Neural cell (in vitro differentiated cells): Measurements from ENCODE around the gene FAM98C. TPM values are rescaled to one million over a fixed set of nuclear protein-coding genes. Genes with fewer than 3 reads are reported as not detected.

Source experiments
- H2AFZ ChIP-seq: fragments of 200-600, 300-800 bp; sonication (generic), shearing (Covaris generic); 2 replicates; pipeline ENCODE4 v1.6.0; 2014; ENCODE audit warnings: low read depth, mild to moderate bottlenecking, antibody characterized with exemption, low read length, moderate library complexity
- H3F3A ChIP-seq: fragments of 200-600 bp; shearing (Covaris generic); 2 replicates; pipeline ENCODE4 v1.6.1; 2016; ENCODE audit warnings: mild to moderate bottlenecking, moderate library complexity, mixed read lengths, antibody characterized with exemption, low read length; ENCODE audit not compliant: insufficient read depth, poor library complexity, severe bottlenecking
- H3K27ac ChIP-seq: fragments of 200-600, 300-800 bp; sonication (generic), shearing (Covaris generic); 2 replicates; pipeline ENCODE4 v1.5.1; 2014; ENCODE audit warnings: mild to moderate bottlenecking, low read length, moderate library complexity
- H3K27me3 ChIP-seq: fragments of 300-800, 200-600 bp; sonication (generic), shearing (Covaris generic); 2 replicates; pipeline ENCODE4 v1.6.0; 2014; ENCODE audit warnings: mild to moderate bottlenecking, low read depth, low read length, moderate library complexity; ENCODE audit not compliant: insufficient read depth
- H3K36me3 ChIP-seq: fragments of 300-800, 200-600 bp; sonication (generic), shearing (Covaris generic); 2 replicates; pipeline ENCODE4 v1.5.1; 2014; ENCODE audit warnings: mild to moderate bottlenecking, antibody characterized with exemption, low read length, moderate library complexity; ENCODE audit not compliant: insufficient read depth
- H3K4me2 ChIP-seq: fragments of 300-800, 200-600 bp; sonication (generic), shearing (Covaris generic); 2 replicates; pipeline ENCODE4 v1.6.0; 2014; ENCODE audit warnings: mild to moderate bottlenecking, low read length
- H3K4me3 ChIP-seq: fragments of 300-800, 200-600 bp; sonication (generic), shearing (Covaris generic); 2 replicates; pipeline ENCODE4 v1.5.1; 2014; ENCODE audit warnings: mild to moderate bottlenecking, low read length, moderate library complexity
- H3K79me2 ChIP-seq: fragments of 200-600 bp; shearing (Covaris generic); replicated peaks from 2 replicates; pipeline ENCODE4 v1.6.0; 2014; ENCODE audit warnings: mild to moderate bottlenecking, low read length, moderate library complexity; ENCODE audit not compliant: insufficient read depth
- H3K9ac ChIP-seq: fragments of 300-800, 200-600 bp; sonication (generic), shearing (Covaris generic); 2 replicates; pipeline ENCODE4 v1.6.1; 2016; ENCODE audit warnings: mild to moderate bottlenecking, low read length, mixed read lengths
- H3K9me2 ChIP-seq: fragments of 200-600 bp; shearing (Covaris generic); 2 replicates; pipeline ENCODE4 v1.6.1; 2016; ENCODE audit warnings: mild to moderate bottlenecking, low read length, mixed read lengths; ENCODE audit not compliant: insufficient read depth
- H3K9me3 ChIP-seq: fragments of 200-600, 300-800 bp; sonication (generic), shearing (Covaris generic); 2 replicates; pipeline ENCODE4 v1.6.1; 2016; ENCODE audit warnings: mild to moderate bottlenecking, mixed run types, low read length, moderate library complexity, mixed read lengths
- H4K20me1 ChIP-seq: fragments of 200-600 bp; shearing (Covaris generic); 2 replicates; pipeline ENCODE4 v1.6.1; 2016; ENCODE audit warnings: mild to moderate bottlenecking, mixed run types; ENCODE audit not compliant: insufficient read depth
- EP300 ChIP-seq: fragments of 450-650 bp; conservative IDR thresholded peaks from 2 replicates; pipeline ENCODE4 v1.6.1; 2014; ENCODE audit warnings: antibody characterized with exemption, mild to moderate bottlenecking, moderate library complexity; ENCODE audit not compliant: poor library complexity, severe bottlenecking
- EZH2 ChIP-seq: fragments of 200-600, 300-800 bp; shearing (Covaris generic), sonication (generic); IDR thresholded peaks from 2 replicates; pipeline ENCODE4 v1.6.1; 2014; ENCODE audit warnings: antibody characterized with exemption, low read length, borderline replicate concordance, mild to moderate bottlenecking; ENCODE audit not compliant: insufficient read depth, poor library complexity, severe bottlenecking
- MXI1 ChIP-seq: fragments of 450-650 bp; conservative IDR thresholded peaks from 2 replicates; pipeline ENCODE4 v1.6.1; 2014; ENCODE audit warnings: antibody characterized with exemption, mild to moderate bottlenecking; ENCODE audit not compliant: poor library complexity, severe bottlenecking
- POLR2AphosphoS5 ChIP-seq: IDR thresholded peaks from 2 replicates; pipeline ENCODE4 v1.6.1; 2012
- RAD21 ChIP-seq: fragments of 450-650 bp; conservative IDR thresholded peaks from 2 replicates; pipeline ENCODE4 v1.6.1; 2014; ENCODE audit warnings: antibody characterized with exemption, mild to moderate bottlenecking, moderate library complexity
- SMC3 ChIP-seq: fragments of 450-650 bp; conservative IDR thresholded peaks from 2 replicates; pipeline ENCODE4 v1.6.1; 2014; ENCODE audit warnings: antibody characterized with exemption, mild to moderate bottlenecking, moderate library complexity; ENCODE audit not compliant: poor library complexity
- TAF1 ChIP-seq: IDR thresholded peaks from 2 replicates; pipeline ENCODE4 v1.6.1; 2012; ENCODE audit warnings: low read depth
- polyA plus RNA-seq: library from polyadenylated mRNA; depleted of rRNA; stranded (reverse); fragments of >200 nt; gene quantifications from 2 replicates; pipeline ENCODE4 v1.2.3, GENCODE V29; 2014
- TF ChIP-seq, protein P1 (sequence below): fragments of 450-650 bp; IDR thresholded peaks from 2 replicates; pipeline ENCODE4 v1.5.1; 2014; ENCODE audit warnings: antibody characterized with exemption, mild to moderate bottlenecking, moderate library complexity; ENCODE audit not compliant: poor library complexity, severe bottlenecking
- TF ChIP-seq, protein P2 (sequence below): IDR thresholded peaks from 2 replicates; pipeline ENCODE4 v1.6.1; 2012; ENCODE audit warnings: borderline replicate concordance

FAM98C gene
- polyA plus RNA-seq, 1 donor from 2014 or later, result 79.3 TPM

DNA sequence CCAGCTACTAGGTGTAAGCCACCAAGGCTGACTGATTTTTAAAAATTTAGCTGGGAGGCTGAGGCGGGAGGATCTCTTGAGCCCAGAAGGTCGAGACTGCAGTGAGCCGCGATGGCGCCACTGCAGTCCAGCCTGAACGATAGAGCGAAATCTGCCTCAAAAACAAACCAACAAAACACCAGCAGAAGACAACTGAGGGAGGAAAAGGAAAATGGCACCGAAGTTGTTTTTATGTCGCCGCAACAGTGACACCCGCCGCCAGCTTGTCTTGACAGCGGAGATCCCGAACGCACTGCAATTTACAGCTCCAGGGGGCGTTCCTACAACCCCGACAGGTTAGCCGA is 298 bp upstream of the FAM98C start:
- Histone ChIP-seq H3K4me2 (no peak overlapping the region), H3K4me3 (peak overlapping the region; percentile 95), H2AFZ (peak overlapping the region; percentile 51), H3K79me2 (no peaks in the 10 kb centered on the region), H3K27me3 (no peaks in the 10 kb centered on the region), H4K20me1 (no peaks in the 10 kb centered on the region), H3F3A (peaks cover 3% of the 10 kb centered on the region), H3K36me3 (no peaks in the 10 kb centered on the region), H3K27ac (peak overlapping the region; percentile 85), H3K9me2 (no peaks in the 10 kb centered on the region), H3K9ac (peak overlapping the region; percentile 67), H3K9me3 (no peaks in the 10 kb centered on the region)
- TF ChIP-seq POLR2AphosphoS5 (peak; percentile 40), EP300 (peak; percentile 32), RAD21 (no peak)

DNA sequence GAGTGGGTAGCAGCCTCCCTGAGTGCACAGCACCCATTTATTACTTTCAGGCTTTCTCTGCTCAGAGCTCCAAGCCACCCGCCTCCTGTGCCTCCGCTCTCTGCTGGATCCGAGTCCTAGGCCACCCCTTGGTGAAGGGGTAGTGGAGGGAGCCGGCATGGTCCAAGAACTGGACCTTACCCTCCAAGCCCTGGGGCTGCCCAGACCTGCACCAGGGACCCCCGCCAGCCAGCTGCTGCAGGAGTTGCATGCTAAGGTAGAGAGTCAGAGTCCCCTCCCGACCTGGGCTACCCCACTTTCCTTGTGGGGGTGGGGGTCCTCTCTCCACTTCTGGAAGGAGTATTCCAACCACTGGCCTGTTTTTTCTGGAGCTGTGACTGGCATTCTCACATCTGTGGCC is 2.0 kb downstream of the FAM98C start:
- Histone ChIP-seq H3K79me2 (no peaks in the 10 kb centered on the region), H3F3A (peaks cover 3% of the 10 kb centered on the region), H3K4me2 (no peak overlapping the region), H3K27ac (no peak overlapping the region), H3K36me3 (no peaks in the 10 kb centered on the region), H3K9ac (no peak overlapping the region), H3K9me2 (no peaks in the 10 kb centered on the region), H3K27me3 (no peaks in the 10 kb centered on the region), H3K9me3 (no peaks in the 10 kb centered on the region), H4K20me1 (no peaks in the 10 kb centered on the region), H3K4me3 (no peak overlapping the region), H2AFZ (no peak overlapping the region)
- TF ChIP-seq EP300, result no peak
- no peak for TF ChIP-seq SMC3
- TF ChIP-seq, protein P1, sequence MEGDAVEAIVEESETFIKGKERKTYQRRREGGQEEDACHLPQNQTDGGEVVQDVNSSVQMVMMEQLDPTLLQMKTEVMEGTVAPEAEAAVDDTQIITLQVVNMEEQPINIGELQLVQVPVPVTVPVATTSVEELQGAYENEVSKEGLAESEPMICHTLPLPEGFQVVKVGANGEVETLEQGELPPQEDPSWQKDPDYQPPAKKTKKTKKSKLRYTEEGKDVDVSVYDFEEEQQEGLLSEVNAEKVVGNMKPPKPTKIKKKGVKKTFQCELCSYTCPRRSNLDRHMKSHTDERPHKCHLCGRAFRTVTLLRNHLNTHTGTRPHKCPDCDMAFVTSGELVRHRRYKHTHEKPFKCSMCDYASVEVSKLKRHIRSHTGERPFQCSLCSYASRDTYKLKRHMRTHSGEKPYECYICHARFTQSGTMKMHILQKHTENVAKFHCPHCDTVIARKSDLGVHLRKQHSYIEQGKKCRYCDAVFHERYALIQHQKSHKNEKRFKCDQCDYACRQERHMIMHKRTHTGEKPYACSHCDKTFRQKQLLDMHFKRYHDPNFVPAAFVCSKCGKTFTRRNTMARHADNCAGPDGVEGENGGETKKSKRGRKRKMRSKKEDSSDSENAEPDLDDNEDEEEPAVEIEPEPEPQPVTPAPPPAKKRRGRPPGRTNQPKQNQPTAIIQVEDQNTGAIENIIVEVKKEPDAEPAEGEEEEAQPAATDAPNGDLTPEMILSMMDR, result no peak

DNA sequence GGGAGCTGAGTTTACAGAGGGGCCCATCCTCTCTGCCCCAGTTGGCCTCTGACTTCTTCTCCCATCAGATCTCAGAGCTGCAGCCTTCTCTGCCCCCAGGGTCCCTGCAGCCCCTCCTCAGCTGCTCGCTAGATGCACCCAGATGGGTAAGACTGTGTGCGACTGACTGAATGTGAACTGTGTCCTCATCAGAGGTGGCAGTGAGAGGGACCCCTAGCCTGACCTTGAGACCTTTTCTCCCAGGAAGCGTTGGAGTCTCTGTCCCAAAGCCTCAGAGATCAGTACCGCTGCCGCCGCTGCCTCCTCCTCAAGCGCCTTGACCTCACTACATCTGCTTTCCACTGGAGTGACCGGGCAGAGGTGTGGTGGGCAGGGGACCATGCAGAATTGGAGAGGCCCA is 2.4 kb downstream of the FAM98C start:
- H3F3A ChIP-seq, result peaks cover 3% of the 10 kb centered on the region
- H3K4me3 ChIP-seq, result no peak overlapping the region
- no peaks in the 10 kb centered on the region for H3K9me3 ChIP-seq
- H3K79me2 ChIP-seq, result no peaks in the 10 kb centered on the region
- H3K27me3 ChIP-seq, result no peaks in the 10 kb centered on the region
- TF ChIP-seq RAD21 (no peak), EZH2 (no peak), POLR2AphosphoS5 (no peak), EP300 (no peak), MXI1 (no peak), TAF1 (no peak), SMC3 (no peak)
- TF ChIP-seq, protein P2, sequence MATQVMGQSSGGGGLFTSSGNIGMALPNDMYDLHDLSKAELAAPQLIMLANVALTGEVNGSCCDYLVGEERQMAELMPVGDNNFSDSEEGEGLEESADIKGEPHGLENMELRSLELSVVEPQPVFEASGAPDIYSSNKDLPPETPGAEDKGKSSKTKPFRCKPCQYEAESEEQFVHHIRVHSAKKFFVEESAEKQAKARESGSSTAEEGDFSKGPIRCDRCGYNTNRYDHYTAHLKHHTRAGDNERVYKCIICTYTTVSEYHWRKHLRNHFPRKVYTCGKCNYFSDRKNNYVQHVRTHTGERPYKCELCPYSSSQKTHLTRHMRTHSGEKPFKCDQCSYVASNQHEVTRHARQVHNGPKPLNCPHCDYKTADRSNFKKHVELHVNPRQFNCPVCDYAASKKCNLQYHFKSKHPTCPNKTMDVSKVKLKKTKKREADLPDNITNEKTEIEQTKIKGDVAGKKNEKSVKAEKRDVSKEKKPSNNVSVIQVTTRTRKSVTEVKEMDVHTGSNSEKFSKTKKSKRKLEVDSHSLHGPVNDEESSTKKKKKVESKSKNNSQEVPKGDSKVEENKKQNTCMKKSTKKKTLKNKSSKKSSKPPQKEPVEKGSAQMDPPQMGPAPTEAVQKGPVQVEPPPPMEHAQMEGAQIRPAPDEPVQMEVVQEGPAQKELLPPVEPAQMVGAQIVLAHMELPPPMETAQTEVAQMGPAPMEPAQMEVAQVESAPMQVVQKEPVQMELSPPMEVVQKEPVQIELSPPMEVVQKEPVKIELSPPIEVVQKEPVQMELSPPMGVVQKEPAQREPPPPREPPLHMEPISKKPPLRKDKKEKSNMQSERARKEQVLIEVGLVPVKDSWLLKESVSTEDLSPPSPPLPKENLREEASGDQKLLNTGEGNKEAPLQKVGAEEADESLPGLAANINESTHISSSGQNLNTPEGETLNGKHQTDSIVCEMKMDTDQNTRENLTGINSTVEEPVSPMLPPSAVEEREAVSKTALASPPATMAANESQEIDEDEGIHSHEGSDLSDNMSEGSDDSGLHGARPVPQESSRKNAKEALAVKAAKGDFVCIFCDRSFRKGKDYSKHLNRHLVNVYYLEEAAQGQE, result no peak
- TF ChIP-seq, protein P1, result no peak
- no peaks in the 10 kb centered on the region for H3K36me3 ChIP-seq
- no peak overlapping the region for H3K27ac ChIP-seq
- H4K20me1 ChIP-seq, result no peaks in the 10 kb centered on the region
- no peak overlapping the region for H3K4me2 ChIP-seq
- H3K9me2 ChIP-seq, result no peaks in the 10 kb centered on the region
- H2AFZ ChIP-seq, result no peak overlapping the region
- no peak overlapping the region for H3K9ac ChIP-seq
